Astrocyte (in vitro differentiated cells and primary cell): ENCODE results near the gene ARHGAP24. TPM values are rescaled to one million over a fixed set of nuclear protein-coding genes. Genes with fewer than 3 reads are reported as not detected.

ENCODE experiments used
- DNase-seq: peaks from one replicate; pipeline ENCODE4 v3.0.0-alpha.2; 2010; ENCODE audit warnings: low read depth
- FAIRE-seq: peaks from 2 replicates; lab custom pipeline; 2011; peaks lifted over from hg19 to GRCh38; lab: Jason Lieb, UNC
- H2AFZ ChIP-seq: 2 replicates; pipeline ENCODE4 v1.6.0; 2012; ENCODE audit warnings: low read depth, low read length, inconsistent platforms
- H3K27ac ChIP-seq: 2 replicates; pipeline ENCODE4 v1.5.1; 2011; ENCODE audit warnings: low read depth, low read length, inconsistent platforms
- H3K27me3 ChIP-seq: 2 replicates; pipeline ENCODE4 v1.6.0; 2011; ENCODE audit warnings: low read length, inconsistent platforms; ENCODE audit not compliant: insufficient read depth
- H3K36me3 ChIP-seq: 2 replicates; pipeline ENCODE4 v1.5.1; 2011; ENCODE audit warnings: low read length, inconsistent platforms; ENCODE audit not compliant: insufficient read depth
- H3K4me1 ChIP-seq: 2 replicates; pipeline ENCODE4 v1.5.1; 2011; ENCODE audit warnings: low read length, inconsistent platforms; ENCODE audit not compliant: insufficient read depth
- H3K4me2 ChIP-seq: 2 replicates; pipeline ENCODE4 v1.6.0; 2012; ENCODE audit warnings: low read length, inconsistent platforms
- H3K4me3 ChIP-seq: 2 replicates; pipeline ENCODE4 v1.5.1; 2011; ENCODE audit warnings: low read depth, mild to moderate bottlenecking, low read length, inconsistent platforms; ENCODE audit not compliant: insufficient read depth
- H3K79me2 ChIP-seq: 2 replicates; pipeline ENCODE4 v1.6.0; 2012; ENCODE audit warnings: mild to moderate bottlenecking, low read length, inconsistent platforms; ENCODE audit not compliant: insufficient read depth
- H3K9ac ChIP-seq: 2 replicates; pipeline ENCODE4 v1.6.0; 2012; ENCODE audit warnings: mild to moderate bottlenecking, low read length, inconsistent platforms
- H3K9me3 ChIP-seq: 2 replicates; pipeline ENCODE4 v1.5.1; 2012; ENCODE audit warnings: low read depth, mild to moderate bottlenecking, low read length, inconsistent platforms; ENCODE audit not compliant: insufficient read depth
- H4K20me1 ChIP-seq: 2 replicates; pipeline ENCODE4 v1.6.0; 2012; ENCODE audit warnings: low read length, inconsistent platforms; ENCODE audit not compliant: insufficient read depth
- H3K27ac Mint-ChIP-seq: one replicate; pipeline ENCODE4 v1.8.0; 2021; ENCODE audit warnings: mild to moderate bottlenecking, mixed read lengths; ENCODE audit not compliant: unreplicated experiment
- H3K27me3 Mint-ChIP-seq: one replicate; pipeline ENCODE4 v1.8.0; 2021; ENCODE audit warnings: low read depth, mixed read lengths; ENCODE audit not compliant: unreplicated experiment
- H3K36me3 Mint-ChIP-seq: one replicate; pipeline ENCODE4 v1.8.0; 2021; ENCODE audit warnings: low read depth, mixed read lengths; ENCODE audit not compliant: unreplicated experiment
- H3K4me1 Mint-ChIP-seq: one replicate; pipeline ENCODE4 v1.8.0; 2021; ENCODE audit warnings: low read depth, mixed read lengths; ENCODE audit not compliant: unreplicated experiment
- H3K4me3 Mint-ChIP-seq: one replicate; pipeline ENCODE4 v1.8.0; 2021; ENCODE audit warnings: mild to moderate bottlenecking, moderate library complexity, mixed read lengths; ENCODE audit not compliant: unreplicated experiment
- H3K9me3 Mint-ChIP-seq: one replicate; pipeline ENCODE4 v1.8.0; 2021; ENCODE audit warnings: mild to moderate bottlenecking, mixed read lengths; ENCODE audit not compliant: unreplicated experiment
- EZH2 ChIP-seq: IDR thresholded peaks from 2 replicates; pipeline ENCODE4 v1.6.1; 2012; ENCODE audit warnings: mild to moderate bottlenecking, low read length, inconsistent platforms; ENCODE audit not compliant: insufficient read depth
- total RNA-seq: library from RNA; stranded (reverse); gene quantifications from 2 replicates; pipeline ENCODE4 v1.2.1, GENCODE V29; 2021
- TF ChIP-seq, protein P1 (sequence below): IDR thresholded peaks from 2 replicates; pipeline ENCODE4 v1.5.1; 2011; ENCODE audit warnings: low read depth, mild to moderate bottlenecking, inconsistent platforms, low read length, moderate library complexity; ENCODE audit not compliant: insufficient read depth

ARHGAP24 gene
- total RNA-seq, 1 donor from 2014 or later, result 2.1 TPM

DNA sequence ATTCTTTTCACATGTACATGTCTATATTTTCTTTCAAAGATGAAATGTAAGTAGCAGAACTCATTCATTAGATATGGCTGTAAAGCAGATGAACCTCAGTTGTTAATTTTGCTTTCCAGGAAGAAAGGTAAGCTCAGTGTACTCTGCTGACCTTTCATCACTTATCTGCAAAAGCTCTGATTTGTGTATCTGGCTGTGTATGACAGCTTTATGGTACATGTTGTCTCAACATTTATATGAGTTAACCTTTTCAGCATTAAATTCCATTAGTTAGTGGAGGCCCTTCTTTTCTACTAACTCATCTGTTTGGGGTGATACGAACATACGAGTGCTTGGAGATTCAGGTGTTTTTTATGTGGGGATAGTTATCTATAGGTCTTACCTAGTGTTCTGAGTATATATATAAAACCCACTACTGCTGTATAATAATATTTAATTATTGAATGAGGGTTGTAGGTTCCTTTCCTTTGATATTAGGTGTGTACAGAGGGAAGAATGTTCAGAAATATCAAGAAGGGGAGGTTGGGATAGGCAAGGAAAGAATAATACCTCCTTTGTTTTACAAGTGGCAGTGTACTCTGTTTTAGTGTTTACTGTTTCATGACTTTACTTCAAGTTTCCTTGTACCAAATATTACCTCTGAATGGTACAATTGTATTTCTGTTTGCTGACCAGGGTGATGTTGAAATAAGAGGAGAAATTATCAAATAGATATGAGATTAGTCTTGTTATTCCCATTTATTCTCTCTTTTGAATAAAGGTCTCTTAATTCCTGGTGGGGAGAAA lies 395.5 kb downstream of the ARHGAP24 start:
- no peak for DNase-seq
- no peaks in the 10 kb centered on the region for H3K27me3 ChIP-seq
- H4K20me1 ChIP-seq, result no peaks in the 10 kb centered on the region
- H3K27ac ChIP-seq, result no peak overlapping the region
- Mint-ChIP-seq H3K36me3 (no peaks in the 10 kb centered on the region), H3K27ac (no peak overlapping the region), H3K27me3 (no peaks in the 10 kb centered on the region), H3K9me3 (no peaks in the 10 kb centered on the region), H3K4me3 (no peak overlapping the region), H3K4me1 (peaks cover 6% of the 10 kb centered on the region)
- H3K36me3 ChIP-seq, result no peaks in the 10 kb centered on the region
- no peak for FAIRE-seq
- no peaks in the 10 kb centered on the region for H3K4me1 ChIP-seq
- H2AFZ ChIP-seq, result no peak overlapping the region
- no peak overlapping the region for H3K4me2 ChIP-seq
- H3K4me3 ChIP-seq, result no peak overlapping the region
- TF ChIP-seq, protein P1, sequence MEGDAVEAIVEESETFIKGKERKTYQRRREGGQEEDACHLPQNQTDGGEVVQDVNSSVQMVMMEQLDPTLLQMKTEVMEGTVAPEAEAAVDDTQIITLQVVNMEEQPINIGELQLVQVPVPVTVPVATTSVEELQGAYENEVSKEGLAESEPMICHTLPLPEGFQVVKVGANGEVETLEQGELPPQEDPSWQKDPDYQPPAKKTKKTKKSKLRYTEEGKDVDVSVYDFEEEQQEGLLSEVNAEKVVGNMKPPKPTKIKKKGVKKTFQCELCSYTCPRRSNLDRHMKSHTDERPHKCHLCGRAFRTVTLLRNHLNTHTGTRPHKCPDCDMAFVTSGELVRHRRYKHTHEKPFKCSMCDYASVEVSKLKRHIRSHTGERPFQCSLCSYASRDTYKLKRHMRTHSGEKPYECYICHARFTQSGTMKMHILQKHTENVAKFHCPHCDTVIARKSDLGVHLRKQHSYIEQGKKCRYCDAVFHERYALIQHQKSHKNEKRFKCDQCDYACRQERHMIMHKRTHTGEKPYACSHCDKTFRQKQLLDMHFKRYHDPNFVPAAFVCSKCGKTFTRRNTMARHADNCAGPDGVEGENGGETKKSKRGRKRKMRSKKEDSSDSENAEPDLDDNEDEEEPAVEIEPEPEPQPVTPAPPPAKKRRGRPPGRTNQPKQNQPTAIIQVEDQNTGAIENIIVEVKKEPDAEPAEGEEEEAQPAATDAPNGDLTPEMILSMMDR, result no peak
- no peak for TF ChIP-seq EZH2
- H3K79me2 ChIP-seq, result no peaks in the 10 kb centered on the region
- no peaks in the 10 kb centered on the region for H3K9me3 ChIP-seq
- no peak overlapping the region for H3K9ac ChIP-seq

DNA sequence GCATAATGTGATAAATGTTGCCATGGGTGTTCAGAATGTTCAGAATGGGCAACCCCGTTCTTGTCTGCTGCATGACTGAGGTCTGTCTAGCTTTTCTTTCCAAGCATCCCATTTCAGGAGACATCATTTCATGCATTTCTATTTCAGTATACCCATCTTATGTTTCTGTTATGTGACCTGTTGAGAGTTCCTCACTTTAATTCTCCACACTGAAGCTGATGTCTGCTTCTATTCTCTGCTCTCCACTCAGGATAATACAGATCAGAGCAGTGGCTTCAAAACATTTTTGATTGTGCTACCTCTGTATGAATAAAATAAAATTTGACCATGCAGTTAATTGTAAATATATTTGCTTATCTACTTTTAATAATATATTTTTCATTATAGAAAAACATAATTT lies 398.6 kb downstream of the ARHGAP24 start:
- FAIRE-seq (no peak), DNase-seq (no peak)
- Mint-ChIP-seq H3K27ac (no peak overlapping the region), H3K36me3 (no peaks in the 10 kb centered on the region), H3K27me3 (no peaks in the 10 kb centered on the region), H3K9me3 (no peaks in the 10 kb centered on the region), H3K4me1 (peaks cover 2% of the 10 kb centered on the region), H3K4me3 (no peak overlapping the region)
- Histone ChIP-seq H3K27me3 (no peaks in the 10 kb centered on the region), H3K4me3 (no peak overlapping the region), H3K79me2 (no peaks in the 10 kb centered on the region), H2AFZ (no peak overlapping the region), H3K36me3 (no peaks in the 10 kb centered on the region), H3K9ac (no peak overlapping the region), H3K9me3 (no peaks in the 10 kb centered on the region), H4K20me1 (no peaks in the 10 kb centered on the region), H3K4me2 (no peak overlapping the region), H3K4me1 (no peaks in the 10 kb centered on the region), H3K27ac (no peak overlapping the region)
- TF ChIP-seq, protein P1, result no peak
- TF ChIP-seq EZH2, result no peak

DNA sequence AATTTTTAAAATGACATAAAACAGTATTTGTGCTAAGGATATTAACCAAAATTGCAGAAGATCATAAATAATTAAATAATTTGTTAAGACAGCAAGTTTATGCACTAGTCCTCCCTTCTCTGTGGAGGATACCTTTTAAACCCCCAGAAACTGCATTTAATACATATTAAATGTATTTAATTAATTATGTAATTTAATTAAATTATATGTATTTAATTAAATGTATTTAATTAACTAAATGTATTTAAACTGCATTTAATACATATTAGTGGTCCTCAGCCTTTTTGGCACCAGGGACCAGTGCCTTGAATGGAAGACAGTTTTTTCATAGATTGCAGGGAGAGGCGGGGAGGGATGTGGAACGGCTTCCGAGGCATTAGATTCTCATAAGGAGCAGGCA lies 404.6 kb downstream of the ARHGAP24 start:
- no peaks in the 10 kb centered on the region for H4K20me1 ChIP-seq
- H3K36me3 ChIP-seq, result no peaks in the 10 kb centered on the region
- H3K9ac ChIP-seq, result no peak overlapping the region
- no peak overlapping the region for H3K4me3 ChIP-seq
- no peaks in the 10 kb centered on the region for H3K9me3 Mint-ChIP-seq
- H3K9me3 ChIP-seq, result no peaks in the 10 kb centered on the region
- no peaks in the 10 kb centered on the region for H3K4me1 Mint-ChIP-seq
- TF ChIP-seq, protein P1, result no peak
- TF ChIP-seq EZH2, result no peak
- H2AFZ ChIP-seq, result no peak overlapping the region
- no peaks in the 10 kb centered on the region for H3K79me2 ChIP-seq
- no peak overlapping the region for H3K27ac ChIP-seq
- no peak overlapping the region for H3K4me3 Mint-ChIP-seq
- no peaks in the 10 kb centered on the region for H3K4me1 ChIP-seq
- H3K36me3 Mint-ChIP-seq, result no peaks in the 10 kb centered on the region
- no peaks in the 10 kb centered on the region for H3K27me3 ChIP-seq
- H3K27ac Mint-ChIP-seq, result no peak overlapping the region
- FAIRE-seq (no peak), DNase-seq (no peak)
- no peaks in the 10 kb centered on the region for H3K27me3 Mint-ChIP-seq
- H3K4me2 ChIP-seq, result no peak overlapping the region
